SK-N-SH (cell line): Measurements from ENCODE around the gene MGAT5B. TPM values are rescaled to one million over a fixed set of nuclear protein-coding genes. Genes with fewer than 3 reads are reported as not detected.
A peak's percentile ranks its signal among the peaks of the same experiment; 100 is the strongest.

Source experiments
- CTCF ChIA-PET: fragments of 300-600, 350-600 bp; formaldehyde crosslinking; extraction: SDS; loops from one replicate; lab custom pipeline; 2021; lab: Yijun Ruan, JAX
- POLR2A ChIA-PET: fragments of 350-600 bp; sonication (Branson Sonifier 250); formaldehyde crosslinking; extraction: SDS; loops from one replicate; lab custom pipeline; 2020; ENCODE audit warnings: antibody characterized with exemption, inconsistent platforms; lab: Yijun Ruan, JAX
- DNase-seq: peaks from one replicate; pipeline ENCODE4 v3.0.0; 2012
- H2AFZ ChIP-seq: fragments of 200-600 bp; sonication (generic); 2 replicates; pipeline ENCODE4 v1.8.1; 2016; ENCODE audit warnings: antibody characterized with exemption, mild to moderate bottlenecking, low read depth
- H3F3A ChIP-seq: fragments of 200-600 bp; sonication (generic); replicated peaks from 2 replicates; pipeline ENCODE3; 2016; ENCODE audit warnings: antibody characterized with exemption, mild to moderate bottlenecking; ENCODE audit not compliant: insufficient read depth
- H3K27ac ChIP-seq, 2 experiments: fragments of 200-500 bp in 1 of 2; fragments of 200-600 bp in 1 of 2; sonication (Bioruptor generic) in 1 of 2; sonication (generic), shearing (Covaris generic) in 1 of 2; 2 replicates each; pipeline versions ENCODE4 v1.5.1 to v1.6.1; 2014 to 2016; ENCODE audit warnings: low read depth in 2 of 2, inconsistent platforms in 1 of 2, low read length in 1 of 2, mild to moderate bottlenecking in 1 of 2, mixed read lengths in 1 of 2
- H3K27me3 ChIP-seq: fragments of 200-600 bp; sonication (generic), shearing (Covaris generic); 2 replicates; pipeline ENCODE4 v1.6.1; 2016; ENCODE audit warnings: mixed run types; ENCODE audit not compliant: insufficient read depth
- H3K36me3 ChIP-seq, 2 experiments: fragments of 200-500 bp in 1 of 2; fragments of 200-600 bp in 1 of 2; sonication (Bioruptor generic) in 1 of 2; sonication (generic) in 1 of 2; replicated peaks in 1 of 2; 2 replicates each; pipeline versions ENCODE3 to v1.5.1; 2014 to 2016; ENCODE audit warnings: low read length in 1 of 2, mild to moderate bottlenecking in 1 of 2; ENCODE audit not compliant: insufficient read depth in 2 of 2, control insufficient read depth in 1 of 2
- H3K4me1 ChIP-seq, 2 experiments: fragments of 200-500 bp in 1 of 2; fragments of 200-600 bp in 1 of 2; sonication (Bioruptor generic) in 1 of 2; sonication (generic), shearing (Covaris generic) in 1 of 2; 2 replicates each; pipeline versions ENCODE4 v1.5.1 to v1.6.1; 2014 to 2016; ENCODE audit warnings: low read depth in 1 of 2, low read length in 1 of 2, mixed run types in 1 of 2; ENCODE audit not compliant: insufficient read depth in 2 of 2, control insufficient read depth in 1 of 2
- H3K4me2 ChIP-seq: fragments of 200-600 bp; sonication (generic), shearing (Covaris generic); 2 replicates; pipeline ENCODE4 v1.6.1; 2017; ENCODE audit warnings: mixed run types
- H3K4me3 ChIP-seq, 2 experiments: fragments of 200-500 bp in 1 of 2; fragments of 200-600 bp in 1 of 2; sonication (Bioruptor generic) in 1 of 2; sonication (generic), shearing (Covaris generic) in 1 of 2; 2 replicates each; pipeline versions ENCODE4 v1.5.1 to v1.8.1; 2014 to 2016; ENCODE audit warnings: low read depth in 2 of 2, inconsistent platforms in 1 of 2, low read length in 1 of 2, mild to moderate bottlenecking in 1 of 2, mixed read lengths in 1 of 2, moderate library complexity in 1 of 2
- H3K79me2 ChIP-seq: fragments of 200-600 bp; sonication (generic); 2 replicates; pipeline ENCODE4 v1.8.1; 2017; ENCODE audit warnings: mild to moderate bottlenecking; ENCODE audit not compliant: insufficient read depth
- H3K9ac ChIP-seq: fragments of 200-600 bp; sonication (generic); 2 replicates; pipeline ENCODE4 v1.6.1; 2017; ENCODE audit warnings: mixed run types
- H3K9me2 ChIP-seq: fragments of 200-600 bp; sonication (generic); 2 replicates; pipeline ENCODE4 v1.6.1; 2017; ENCODE audit warnings: mixed run types
- H3K9me3 ChIP-seq: fragments of 200-600 bp; sonication (generic); 2 replicates; pipeline ENCODE4 v1.6.1; 2017; ENCODE audit warnings: mixed run types, mild to moderate bottlenecking, moderate library complexity
- H4K20me1 ChIP-seq: fragments of 200-600 bp; sonication (generic); 2 replicates; pipeline ENCODE4 v1.6.1; 2017; ENCODE audit warnings: mild to moderate bottlenecking, mixed run types; ENCODE audit not compliant: insufficient read depth
- CHD2 ChIP-seq: fragments of 150-350 bp; IDR thresholded peaks from 2 replicates; pipeline ENCODE4 v1.6.1; 2018; ENCODE audit warnings: low read length; ENCODE audit not compliant: partially characterized antibody
- EZH2phosphoT487 ChIP-seq: fragments of 200-600 bp; sonication (generic); IDR thresholded peaks from 2 replicates; pipeline ENCODE4 v1.6.1; 2017; ENCODE audit warnings: low read depth, mixed run types, mild to moderate bottlenecking, antibody characterized with exemption, moderate library complexity, borderline replicate concordance
- FOXM1 ChIP-seq: IDR thresholded peaks from 2 replicates; pipeline ENCODE4 v1.4.0; 2012; ENCODE audit warnings: low read depth, mild to moderate bottlenecking
- MEF2A ChIP-seq: IDR thresholded peaks from 2 replicates; pipeline ENCODE4 v1.4.0; 2012; ENCODE audit warnings: low read depth, borderline replicate concordance
- NFIC ChIP-seq: IDR thresholded peaks from 2 replicates; pipeline ENCODE4 v1.4.0; 2012; ENCODE audit warnings: borderline replicate concordance
- RAD21 ChIP-seq: IDR thresholded peaks from 2 replicates; pipeline ENCODE4 v1.6.1; 2012; ENCODE audit warnings: mild to moderate bottlenecking, low read length
- RXRA ChIP-seq: IDR thresholded peaks from 2 replicates; pipeline ENCODE4 v1.4.0; 2012; ENCODE audit warnings: low read depth, mild to moderate bottlenecking, borderline replicate concordance
- SMC3 ChIP-seq: IDR thresholded peaks from 2 replicates; pipeline ENCODE4 v1.6.1; 2012; ENCODE audit warnings: low read depth, low read length, improper control_type of control experiment
- TEAD4 ChIP-seq: IDR thresholded peaks from 2 replicates; pipeline ENCODE4 v1.4.0; 2012; ENCODE audit warnings: mild to moderate bottlenecking, borderline replicate concordance; ENCODE audit not compliant: insufficient read depth
- WGBS: methylation state at CpG from one replicate; pipeline ENCODE4 v1.1.6; 2017; ENCODE audit warnings: low lambda C conversion rate; 5-methylcytosine and 5-hydroxymethylcytosine counted together
- polyA plus RNA-seq, 3 experiments: library from polyadenylated mRNA; depleted of rRNA; stranded (reverse); fragments of >200 nt; gene quantifications; 2 replicates each; pipeline ENCODE4 v1.2.3, GENCODE V29; 2012
- TF ChIP-seq, protein P1 (sequence below): fragments of 200-600 bp; sonication (generic); IDR thresholded peaks from 2 replicates; pipeline ENCODE4 v1.6.1; 2017; ENCODE audit warnings: antibody characterized with exemption, mild to moderate bottlenecking, moderate library complexity

Gene MGAT5B
- polyA plus RNA-seq, 1 of the 3 experiments (the other 2 are of a cell fraction): 13.8 TPM

DNA sequence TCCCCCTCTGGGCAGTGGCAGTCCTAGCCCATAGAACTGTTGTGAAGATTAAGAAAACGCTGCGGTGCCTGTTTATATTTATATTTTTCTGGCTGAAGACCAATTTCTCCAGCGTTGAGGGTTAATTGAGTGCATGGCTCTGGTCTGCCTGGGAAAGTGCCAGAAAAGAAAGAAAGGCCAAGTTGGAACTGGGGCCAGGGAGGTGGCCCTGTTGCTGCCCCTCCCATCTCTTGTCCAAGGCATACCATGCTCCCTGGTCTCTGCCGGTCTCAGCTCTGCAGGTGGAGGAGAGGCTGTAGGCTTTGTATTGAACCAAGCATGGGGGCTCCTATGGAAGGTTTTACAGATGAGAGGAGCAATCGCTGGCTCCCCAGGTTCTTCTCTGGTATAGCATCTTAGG, 124.7 kb downstream of the MGAT5B start:
- Histone ChIP-seq H2AFZ (no peak overlapping the region), H3K9ac (no peak overlapping the region), H3K27ac (no peak overlapping the region), H3K27me3 (0 out of 2 replicates have a peak, but pooled peaks cover 6% of the 10 kb centered on the region), H3K79me2 (no peaks in the 10 kb centered on the region), H4K20me1 (no peaks in the 10 kb centered on the region), H3K9me3 (no peaks in the 10 kb centered on the region), H3F3A (no peaks in the 10 kb centered on the region), H3K4me2 (no peak overlapping the region), H3K36me3 (no peaks in the 10 kb centered on the region), H3K4me1 (peaks cover 0 to 12% of the 10 kb centered on the region in 2 experiments; a peak in 1 of 4 replicates), H3K9me2 (no peaks in the 10 kb centered on the region), H3K4me3 (no peak overlapping the region)
- peak; percentile 66 for DNase-seq
- ChIA-PET POLR2A (interaction anchor here (0.7 kb wide), 2 partner anchors 24 to 27 kb away, joined by 3 read pairs; no protein-coding TSS in a partner anchor), CTCF (interaction anchor here (2.4 to 4.3 kb wide), 2 partner anchors 63 to 114 kb away, joined by 5 to 31 read pairs; no protein-coding TSS in a partner anchor)
- no peak for TF ChIP-seq SMC3
- peak; percentile 30 for TF ChIP-seq CHD2
- 17% methylated on average over 5 of the region's 5 CpGs for WGBS

DNA sequence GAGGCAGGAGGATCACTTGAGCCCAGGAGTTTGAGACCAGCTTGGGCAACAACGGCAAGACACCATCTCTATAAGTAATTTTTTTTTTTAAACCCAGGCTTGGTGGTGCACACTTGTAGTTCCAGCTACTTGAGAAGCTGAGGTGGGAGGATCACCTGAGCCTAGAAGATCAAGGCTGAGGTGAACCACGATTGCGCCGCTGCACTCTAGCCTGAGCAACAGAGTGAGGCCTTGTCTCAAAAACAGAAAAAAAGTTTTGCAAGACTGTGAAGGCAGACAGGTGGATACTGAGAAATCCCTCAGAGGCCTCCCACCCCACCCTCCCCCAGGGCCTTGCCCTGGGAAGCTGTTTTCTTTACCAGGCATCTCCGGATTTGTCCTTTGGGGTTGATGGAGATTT, 125.4 kb downstream of the MGAT5B start:
- no peak overlapping the region for H3K4me2 ChIP-seq
- H3K9ac ChIP-seq: no peak overlapping the region
- no peak overlapping the region for H3K4me3 ChIP-seq
- 0 out of 2 replicates have a peak, but pooled peaks cover 6% of the 10 kb centered on the region for H3K27me3 ChIP-seq
- no peaks in the 10 kb centered on the region for H3K79me2 ChIP-seq
- H3K36me3 ChIP-seq: no peaks in the 10 kb centered on the region
- no peaks in the 10 kb centered on the region for H3F3A ChIP-seq
- H2AFZ ChIP-seq: no peak overlapping the region
- no peaks in the 10 kb centered on the region for H3K9me3 ChIP-seq
- H4K20me1 ChIP-seq: no peaks in the 10 kb centered on the region
- H3K9me2 ChIP-seq: no peaks in the 10 kb centered on the region
- WGBS: 60% methylated on average over 5 of the region's 5 CpGs
- DNase-seq: no peak
- CTCF ChIA-PET: interaction anchor here (0.7 to 4.3 kb wide), 3 partner anchors 24 to 114 kb away, joined by 3 to 31 read pairs (median 5); no protein-coding TSS in a partner anchor
- H3K4me1 ChIP-seq: peaks cover 0 to 12% of the 10 kb centered on the region in 2 experiments; a peak in 1 of 4 replicates
- H3K27ac ChIP-seq: no peak overlapping the region
- POLR2A ChIA-PET: interaction anchor here (0.7 kb wide), 1 partner anchor 24 kb away, joined by 3 read pairs; no protein-coding TSS in a partner anchor
- TF ChIP-seq RAD21: no peak
- TF ChIP-seq FOXM1: no peak
- TF ChIP-seq EZH2phosphoT487: no peak
- TF ChIP-seq NFIC: no peak
- TF ChIP-seq, protein P1, sequence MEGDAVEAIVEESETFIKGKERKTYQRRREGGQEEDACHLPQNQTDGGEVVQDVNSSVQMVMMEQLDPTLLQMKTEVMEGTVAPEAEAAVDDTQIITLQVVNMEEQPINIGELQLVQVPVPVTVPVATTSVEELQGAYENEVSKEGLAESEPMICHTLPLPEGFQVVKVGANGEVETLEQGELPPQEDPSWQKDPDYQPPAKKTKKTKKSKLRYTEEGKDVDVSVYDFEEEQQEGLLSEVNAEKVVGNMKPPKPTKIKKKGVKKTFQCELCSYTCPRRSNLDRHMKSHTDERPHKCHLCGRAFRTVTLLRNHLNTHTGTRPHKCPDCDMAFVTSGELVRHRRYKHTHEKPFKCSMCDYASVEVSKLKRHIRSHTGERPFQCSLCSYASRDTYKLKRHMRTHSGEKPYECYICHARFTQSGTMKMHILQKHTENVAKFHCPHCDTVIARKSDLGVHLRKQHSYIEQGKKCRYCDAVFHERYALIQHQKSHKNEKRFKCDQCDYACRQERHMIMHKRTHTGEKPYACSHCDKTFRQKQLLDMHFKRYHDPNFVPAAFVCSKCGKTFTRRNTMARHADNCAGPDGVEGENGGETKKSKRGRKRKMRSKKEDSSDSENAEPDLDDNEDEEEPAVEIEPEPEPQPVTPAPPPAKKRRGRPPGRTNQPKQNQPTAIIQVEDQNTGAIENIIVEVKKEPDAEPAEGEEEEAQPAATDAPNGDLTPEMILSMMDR: no peak
- TF ChIP-seq MEF2A: no peak
- no peak for TF ChIP-seq RXRA
- TF ChIP-seq TEAD4: no peak
- TF ChIP-seq, all 33 proteins: peak for 0
